H9 (cell line): ENCODE data around the gene TOMM22. TPM values are rescaled to one million over a fixed set of nuclear protein-coding genes. Genes with fewer than 3 reads are reported as not detected.

Experiments used
- DNase-seq: peaks from one replicate; pipeline ENCODE4 v3.0.0-alpha.2; 2017
- H2AFZ ChIP-seq: one replicate; pipeline ENCODE4 v1.6.1; 2013; ENCODE audit warnings: mild to moderate bottlenecking, low read length, control low read depth, moderate library complexity
- H2AK5ac ChIP-seq: 2 replicates; pipeline ENCODE4 v1.6.1; 2013; ENCODE audit warnings: low read length, control low read depth, mixed read lengths; ENCODE audit not compliant: insufficient read length
- H2BK120ac ChIP-seq: one replicate; pipeline ENCODE4 v1.6.1; 2013; ENCODE audit warnings: low read depth, mild to moderate bottlenecking, low read length, control low read depth, inconsistent platforms; ENCODE audit not compliant: poor library complexity, severe bottlenecking
- H2BK12ac ChIP-seq: 2 replicates; pipeline ENCODE4 v1.6.1; 2013; ENCODE audit warnings: low read length, control low read depth, mixed read lengths, low read depth; ENCODE audit not compliant: insufficient read length
- H2BK15ac ChIP-seq: 2 replicates; pipeline ENCODE4 v1.6.1; 2013; ENCODE audit warnings: low read depth, low read length, control low read depth
- H2BK20ac ChIP-seq: one replicate; pipeline ENCODE4 v1.6.1; 2013; ENCODE audit warnings: low read depth, mild to moderate bottlenecking, low read length, control low read depth, inconsistent platforms; ENCODE audit not compliant: poor library complexity, severe bottlenecking
- H2BK5ac ChIP-seq: 2 replicates; pipeline ENCODE4 v1.6.1; 2013; ENCODE audit warnings: low read length, control low read depth, mixed read lengths; ENCODE audit not compliant: insufficient read length
- H3K14ac ChIP-seq: 2 replicates; pipeline ENCODE4 v1.6.1; 2013; ENCODE audit warnings: low read length, control low read depth; ENCODE audit not compliant: insufficient read depth
- H3K18ac ChIP-seq: 2 replicates; pipeline ENCODE4 v1.6.1; 2013; ENCODE audit warnings: low read depth, mild to moderate bottlenecking, mixed read lengths, low read length, control low read depth; ENCODE audit not compliant: insufficient read length
- H3K23ac ChIP-seq: 2 replicates; pipeline ENCODE4 v1.6.1; 2013; ENCODE audit warnings: low read length, control low read depth, mixed read lengths, low read depth; ENCODE audit not compliant: insufficient read length
- H3K23me2 ChIP-seq: 2 replicates; pipeline ENCODE4 v1.6.1; 2013; ENCODE audit warnings: low read depth, mild to moderate bottlenecking, mixed read lengths, low read length, control low read depth; ENCODE audit not compliant: insufficient read length, poor library complexity, severe bottlenecking
- H3K27ac ChIP-seq: 2 replicates; pipeline ENCODE4 v1.5.1; 2013; ENCODE audit warnings: low read length, control low read depth, mixed read lengths, low read depth; ENCODE audit not compliant: insufficient read length
- H3K27me3 ChIP-seq: 2 replicates; pipeline ENCODE4 v1.6.1; 2013; ENCODE audit warnings: low read length, control low read depth, inconsistent platforms; ENCODE audit not compliant: insufficient read depth
- H3K4ac ChIP-seq: 2 replicates; pipeline ENCODE4 v1.6.1; 2013; ENCODE audit warnings: low read depth, mild to moderate bottlenecking, control low read depth, inconsistent platforms, low read length, moderate library complexity
- H3K4me1 ChIP-seq: 2 replicates; pipeline ENCODE4 v1.6.1; 2013; ENCODE audit warnings: low read length, control low read depth, inconsistent platforms; ENCODE audit not compliant: insufficient read depth
- H3K4me2 ChIP-seq: 2 replicates; pipeline ENCODE4 v1.6.1; 2013; ENCODE audit warnings: low read length, control low read depth, mixed read lengths; ENCODE audit not compliant: insufficient read length, insufficient read depth
- H3K56ac ChIP-seq: 2 replicates; pipeline ENCODE4 v1.6.1; 2013; ENCODE audit warnings: low read depth, mild to moderate bottlenecking, mixed read lengths, low read length, control low read depth; ENCODE audit not compliant: insufficient read length
- H3K79me1 ChIP-seq: 2 replicates; pipeline ENCODE4 v1.6.1; 2013; ENCODE audit warnings: low read depth, mild to moderate bottlenecking, moderate library complexity, low read length, control low read depth, inconsistent platforms; ENCODE audit not compliant: insufficient read depth, poor library complexity, severe bottlenecking
- H3K79me2 ChIP-seq: 2 replicates; pipeline ENCODE4 v1.6.1; 2013; ENCODE audit warnings: low read length, control low read depth, inconsistent platforms; ENCODE audit not compliant: insufficient read depth
- H3K9ac ChIP-seq: 2 replicates; pipeline ENCODE4 v1.6.1; 2013; ENCODE audit warnings: low read length, control low read depth, mixed read lengths; ENCODE audit not compliant: insufficient read length; ENCODE audit errors: extremely low read depth
- H3K9me3 ChIP-seq: one replicate; pipeline ENCODE4 v1.6.1; 2013; ENCODE audit warnings: low read depth, low read length, inconsistent platforms; ENCODE audit not compliant: control insufficient read depth
- H3T11ph ChIP-seq: one replicate; pipeline ENCODE4 v1.6.1; 2013; ENCODE audit warnings: mild to moderate bottlenecking, low read length, control low read depth, inconsistent platforms
- H4K20me1 ChIP-seq: one replicate; pipeline ENCODE4 v1.6.1; 2013; ENCODE audit not compliant: control insufficient read depth, insufficient read length, insufficient read depth
- H4K5ac ChIP-seq: 2 replicates; pipeline ENCODE4 v1.6.1; 2013; ENCODE audit warnings: low read depth, mild to moderate bottlenecking, mixed read lengths, low read length, control low read depth; ENCODE audit not compliant: insufficient read length
- H4K8ac ChIP-seq: replicated peaks from 2 replicates; pipeline ENCODE4 v1.6.1; 2013; ENCODE audit warnings: low read length, control low read depth, mixed read lengths, low read depth; ENCODE audit not compliant: insufficient read length
- H4K91ac ChIP-seq: 2 replicates; pipeline ENCODE4 v1.6.1; 2013; ENCODE audit warnings: low read depth, mild to moderate bottlenecking, moderate library complexity, mixed read lengths, low read length, control low read depth; ENCODE audit not compliant: insufficient read length
- H3K27ac Mint-ChIP-seq, 3 experiments: 2 replicates in 2 of 3; 3 replicates in 1 of 3; pipeline ENCODE4 v1.8.0; 2020 to 2021; ENCODE audit warnings: mixed read lengths in 3 of 3, mild to moderate bottlenecking in 1 of 3, moderate library complexity in 1 of 3
- H3K27me3 Mint-ChIP-seq: 2 replicates; pipeline ENCODE4 v1.8.0; 2021; ENCODE audit warnings: low read depth, mild to moderate bottlenecking, moderate library complexity, mixed read lengths
- H3K36me3 Mint-ChIP-seq, 3 experiments: 2 replicates in 2 of 3; 3 replicates in 1 of 3; pipeline ENCODE4 v1.8.0; 2020 to 2021; ENCODE audit warnings: low read depth in 3 of 3, mixed read lengths in 3 of 3; ENCODE audit not compliant: insufficient read depth in 1 of 3
- H3K4me1 Mint-ChIP-seq, 2 experiments: 2 replicates each; pipeline ENCODE4 v1.8.0; 2020; ENCODE audit warnings: mixed read lengths in 2 of 2
- H3K4me3 Mint-ChIP-seq, 2 experiments: 2 replicates in 1 of 2; 3 replicates in 1 of 2; pipeline ENCODE4 v1.8.0; 2020 to 2021; ENCODE audit warnings: mild to moderate bottlenecking in 2 of 2, mixed read lengths in 2 of 2, moderate library complexity in 1 of 2
- H3K9me3 Mint-ChIP-seq, 2 experiments: 2 replicates in 1 of 2; 3 replicates in 1 of 2; pipeline ENCODE4 v1.8.0; 2020; ENCODE audit warnings: mild to moderate bottlenecking in 2 of 2, mixed read lengths in 2 of 2, moderate library complexity in 1 of 2
- WGBS: extraction: QIAGEN DNeasy Blood & Tissue Kit; methylation state at CpG from one replicate; pipeline ENCODE4 v1.1.7; 2013; ENCODE audit warnings: missing lambda C conversion rate, low lambda C conversion rate, mixed read lengths; ENCODE audit not compliant: insufficient read length; ENCODE audit errors: extremely low coverage; 5-methylcytosine and 5-hydroxymethylcytosine counted together
- total RNA-seq: library from RNA; stranded (reverse); gene quantifications from 2 replicates; pipeline ENCODE4 v1.2.1, GENCODE V29; 2021
- TF ChIP-seq, protein P1 (sequence below): fragments of 200-600 bp; sonication (generic); conservative IDR thresholded peaks from 3 replicates; pipeline ENCODE4 v1.8.0; 2021; ENCODE audit warnings: antibody characterized with exemption, mild to moderate bottlenecking

The TOMM22 gene
- total RNA-seq, 1 experiment from 2014 or later = 128 TPM

DNA sequence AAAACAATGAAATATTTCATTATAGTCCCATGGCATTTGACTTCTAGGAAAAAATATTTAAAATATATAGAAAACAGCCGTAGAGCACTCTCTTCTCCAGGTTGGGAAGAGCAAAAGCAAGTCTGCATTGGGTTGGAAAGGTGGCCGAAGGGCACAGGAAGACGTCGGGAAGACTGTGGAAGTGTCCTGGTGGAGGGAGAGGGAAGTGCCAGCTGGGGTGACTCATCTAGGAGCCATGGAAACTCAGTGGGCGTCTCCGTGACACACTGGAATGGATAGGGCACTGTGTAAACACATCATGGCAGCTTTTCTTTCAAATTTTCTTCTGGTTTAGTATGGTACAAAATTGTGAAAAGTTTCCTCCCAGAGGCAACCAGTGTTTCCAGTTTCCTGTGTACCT is 36.7 kb downstream of the TOMM22 start:
- Histone ChIP-seq H4K8ac (no peak overlapping the region), H2BK20ac (no peak overlapping the region), H3K4me1 (no peaks in the 10 kb centered on the region; the same call in 1 of the 2 replicates), H2AK5ac (no peak overlapping the region), H2AFZ (no peak overlapping the region), H3K27me3 (no peaks in the 10 kb centered on the region), H3K4ac (no peak overlapping the region), H3T11ph (no peak overlapping the region), H3K18ac (no peak overlapping the region), H3K79me2 (peaks cover 4% of the 10 kb centered on the region; the same call in 1 of the 2 replicates), H2BK120ac (no peak overlapping the region), H2BK15ac (no peak overlapping the region), H3K9me3 (no peaks in the 10 kb centered on the region), H3K14ac (no peak overlapping the region), H3K27ac (no peak overlapping the region), H3K56ac (no peak overlapping the region), H3K9ac (no peak overlapping the region), H3K23me2 (no peaks in the 10 kb centered on the region), H3K4me2 (no peak overlapping the region), H3K79me1 (no peaks in the 10 kb centered on the region), H2BK12ac (no peak overlapping the region), H4K91ac (no peak overlapping the region), H3K23ac (no peak overlapping the region), H2BK5ac (no peak overlapping the region), H4K5ac (no peak overlapping the region), H4K20me1 (no peaks in the 10 kb centered on the region)
- Mint-ChIP-seq H3K9me3 (no peaks in the 10 kb centered on the region), H3K27ac (0 out of 7 replicates have a peak overlapping the region, but pooled peaks of 1 of the 3 experiments have one; percentile 43), H3K36me3 (peaks cover 21 to 70% (median 59%) of the 10 kb centered on the region in 3 experiments), H3K4me3 (no peak overlapping the region), H3K4me1 (peaks cover 8 to 27% of the 10 kb centered on the region in 2 experiments), H3K27me3 (no peaks in the 10 kb centered on the region)
- TF ChIP-seq, protein P1, sequence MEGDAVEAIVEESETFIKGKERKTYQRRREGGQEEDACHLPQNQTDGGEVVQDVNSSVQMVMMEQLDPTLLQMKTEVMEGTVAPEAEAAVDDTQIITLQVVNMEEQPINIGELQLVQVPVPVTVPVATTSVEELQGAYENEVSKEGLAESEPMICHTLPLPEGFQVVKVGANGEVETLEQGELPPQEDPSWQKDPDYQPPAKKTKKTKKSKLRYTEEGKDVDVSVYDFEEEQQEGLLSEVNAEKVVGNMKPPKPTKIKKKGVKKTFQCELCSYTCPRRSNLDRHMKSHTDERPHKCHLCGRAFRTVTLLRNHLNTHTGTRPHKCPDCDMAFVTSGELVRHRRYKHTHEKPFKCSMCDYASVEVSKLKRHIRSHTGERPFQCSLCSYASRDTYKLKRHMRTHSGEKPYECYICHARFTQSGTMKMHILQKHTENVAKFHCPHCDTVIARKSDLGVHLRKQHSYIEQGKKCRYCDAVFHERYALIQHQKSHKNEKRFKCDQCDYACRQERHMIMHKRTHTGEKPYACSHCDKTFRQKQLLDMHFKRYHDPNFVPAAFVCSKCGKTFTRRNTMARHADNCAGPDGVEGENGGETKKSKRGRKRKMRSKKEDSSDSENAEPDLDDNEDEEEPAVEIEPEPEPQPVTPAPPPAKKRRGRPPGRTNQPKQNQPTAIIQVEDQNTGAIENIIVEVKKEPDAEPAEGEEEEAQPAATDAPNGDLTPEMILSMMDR = peak; percentile 59
- WGBS = no CpG with 5 or more reads among the region's 6 CpGs
- DNase-seq = no peak
